ENCODE measurements around the gene HABP2. TPM values are rescaled to one million over a fixed set of nuclear protein-coding genes. Genes with fewer than 3 reads are reported as not detected.

Gene HABP2
- total RNA-seq, 1 experiment from 2014 or later: 0.09 TPM

DNA sequence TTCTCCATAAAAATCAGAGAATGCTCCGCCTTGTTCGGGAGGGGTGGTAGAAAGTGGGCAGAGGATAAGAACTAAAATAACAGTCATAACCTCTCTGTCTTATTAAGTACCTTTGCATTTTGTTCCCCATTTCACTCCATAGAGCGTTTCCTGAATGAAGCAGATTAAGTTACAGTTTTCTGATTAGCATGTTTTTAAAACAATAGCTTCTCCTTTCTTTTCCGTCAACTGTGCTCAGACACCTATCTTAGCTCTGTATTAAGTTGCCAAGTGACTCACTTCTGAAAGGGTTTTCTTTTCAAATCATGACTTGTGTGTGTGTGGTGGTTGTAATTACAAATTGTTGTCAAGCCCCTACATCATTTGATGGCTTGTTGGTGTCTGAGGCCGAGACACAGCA lies 1.4 kb downstream of the HABP2 start (continued):
- no peak for TF ChIP-seq NFATC4 (CRISPR knock-in tag; IDR thresholded peaks at IDR 0.05)

DNA sequence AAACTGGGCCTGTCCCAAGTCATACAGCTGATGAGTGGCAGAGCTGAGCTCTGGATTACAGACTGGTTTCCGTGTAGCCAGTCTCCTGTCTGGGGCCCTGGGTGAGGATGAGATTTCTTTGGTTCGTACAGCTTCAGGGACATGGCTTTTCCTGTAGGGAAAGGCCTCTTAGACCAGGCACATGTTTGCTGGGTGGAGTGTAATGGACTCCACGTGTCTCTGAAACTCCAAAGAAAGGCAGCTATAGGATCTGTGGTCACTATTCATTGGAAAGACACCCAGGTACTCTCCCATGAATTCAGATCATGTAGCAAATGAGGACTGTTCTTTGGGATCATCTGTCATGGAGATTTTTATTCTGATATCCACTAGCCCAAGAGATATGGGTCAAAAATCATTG lies 2.4 kb downstream of the HABP2 start:
- no peak overlapping the region for H3K27ac Mint-ChIP-seq

DNA sequence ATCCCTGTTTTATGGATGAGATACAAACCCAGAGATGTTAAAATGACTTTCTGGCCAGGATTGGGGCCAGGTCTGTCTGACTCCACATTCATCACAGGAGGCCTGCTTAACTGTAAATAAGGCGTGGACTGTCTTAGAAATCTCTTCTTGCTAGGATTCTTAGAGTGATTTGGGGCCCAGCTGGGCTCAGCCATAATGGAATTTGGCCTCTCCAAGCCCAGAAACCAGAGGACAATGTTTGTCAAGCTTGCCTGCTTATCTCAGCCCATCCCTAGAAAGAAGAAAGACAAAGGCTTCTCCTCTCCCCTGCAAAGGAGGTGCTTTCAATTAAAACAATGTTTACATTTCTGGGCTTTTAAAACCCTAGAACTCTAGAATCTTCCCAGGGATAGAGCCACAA lies 2.9 kb downstream of the HABP2 start:
- peaks cover 99% of the 10 kb centered on the region for H3K27me3 Mint-ChIP-seq (ENCODE audit: low read depth)
- ATAC-seq (no peak), DNase-seq (ENCODE audit: low spot score) (no peak)
- H3K4me3 Mint-ChIP-seq: no peak overlapping the region
- TF ChIP-seq ZNF232 (CRISPR knock-in tag; IDR thresholded peaks at IDR 0.05) (no peak), GTF2I (CRISPR knock-in tag; conservative IDR thresholded peaks at IDR 0.05) (no peak), IRF2 (CRISPR knock-in tag; IDR thresholded peaks at IDR 0.05; ENCODE audit: borderline replicate concordance, low read depth) (no peak), ETV6 (CRISPR knock-in tag; IDR thresholded peaks at IDR 0.05) (no peak), FOXK1 (CRISPR knock-in tag; IDR thresholded peaks at IDR 0.05) (no peak)
- TF ChIP-seq, protein P1, sequence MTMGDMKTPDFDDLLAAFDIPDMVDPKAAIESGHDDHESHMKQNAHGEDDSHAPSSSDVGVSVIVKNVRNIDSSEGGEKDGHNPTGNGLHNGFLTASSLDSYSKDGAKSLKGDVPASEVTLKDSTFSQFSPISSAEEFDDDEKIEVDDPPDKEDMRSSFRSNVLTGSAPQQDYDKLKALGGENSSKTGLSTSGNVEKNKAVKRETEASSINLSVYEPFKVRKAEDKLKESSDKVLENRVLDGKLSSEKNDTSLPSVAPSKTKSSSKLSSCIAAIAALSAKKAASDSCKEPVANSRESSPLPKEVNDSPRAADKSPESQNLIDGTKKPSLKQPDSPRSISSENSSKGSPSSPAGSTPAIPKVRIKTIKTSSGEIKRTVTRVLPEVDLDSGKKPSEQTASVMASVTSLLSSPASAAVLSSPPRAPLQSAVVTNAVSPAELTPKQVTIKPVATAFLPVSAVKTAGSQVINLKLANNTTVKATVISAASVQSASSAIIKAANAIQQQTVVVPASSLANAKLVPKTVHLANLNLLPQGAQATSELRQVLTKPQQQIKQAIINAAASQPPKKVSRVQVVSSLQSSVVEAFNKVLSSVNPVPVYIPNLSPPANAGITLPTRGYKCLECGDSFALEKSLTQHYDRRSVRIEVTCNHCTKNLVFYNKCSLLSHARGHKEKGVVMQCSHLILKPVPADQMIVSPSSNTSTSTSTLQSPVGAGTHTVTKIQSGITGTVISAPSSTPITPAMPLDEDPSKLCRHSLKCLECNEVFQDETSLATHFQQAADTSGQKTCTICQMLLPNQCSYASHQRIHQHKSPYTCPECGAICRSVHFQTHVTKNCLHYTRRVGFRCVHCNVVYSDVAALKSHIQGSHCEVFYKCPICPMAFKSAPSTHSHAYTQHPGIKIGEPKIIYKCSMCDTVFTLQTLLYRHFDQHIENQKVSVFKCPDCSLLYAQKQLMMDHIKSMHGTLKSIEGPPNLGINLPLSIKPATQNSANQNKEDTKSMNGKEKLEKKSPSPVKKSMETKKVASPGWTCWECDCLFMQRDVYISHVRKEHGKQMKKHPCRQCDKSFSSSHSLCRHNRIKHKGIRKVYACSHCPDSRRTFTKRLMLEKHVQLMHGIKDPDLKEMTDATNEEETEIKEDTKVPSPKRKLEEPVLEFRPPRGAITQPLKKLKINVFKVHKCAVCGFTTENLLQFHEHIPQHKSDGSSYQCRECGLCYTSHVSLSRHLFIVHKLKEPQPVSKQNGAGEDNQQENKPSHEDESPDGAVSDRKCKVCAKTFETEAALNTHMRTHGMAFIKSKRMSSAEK (CRISPR knock-in tag; IDR thresholded peaks at IDR 0.05; ENCODE audit: borderline replicate concordance): no peak
- ChIA-PET CTCF (interaction anchor here (0.6 to 0.8 kb wide), 2 partner anchors 8 to 868 kb away, joined by 3 read pairs; no protein-coding TSS in a partner anchor), POLR2A (no interaction called here)
- H3K9me3 Mint-ChIP-seq: no peaks in the 10 kb centered on the region
- H3K36me3 Mint-ChIP-seq: no peaks in the 10 kb centered on the region
- peaks cover 25% of the 10 kb centered on the region for H3K4me1 Mint-ChIP-seq
- no peak overlapping the region for H3K27ac Mint-ChIP-seq

More for the DNA sequence above, 2.4 kb downstream of the HABP2 start:
- DNase-seq (ENCODE audit: low spot score) (no peak), ATAC-seq (no peak)
- Mint-ChIP-seq H3K27me3 (ENCODE audit: low read depth) (peaks cover 99% of the 10 kb centered on the region), H3K4me1 (peaks cover 27% of the 10 kb centered on the region), H3K36me3 (no peaks in the 10 kb centered on the region), H3K4me3 (no peak overlapping the region), H3K9me3 (no peaks in the 10 kb centered on the region)
- ChIA-PET CTCF (interaction anchor here (0.6 to 0.8 kb wide), 2 partner anchors 8 to 867 kb away, joined by 3 read pairs; no protein-coding TSS in a partner anchor), POLR2A (no interaction called here)
- TF ChIP-seq ZNF423 (CRISPR knock-in tag; IDR thresholded peaks at IDR 0.05) (no peak), GABPB1 (CRISPR knock-in tag; IDR thresholded peaks at IDR 0.05) (no peak), FOXP1 (CRISPR knock-in tag; IDR thresholded peaks at IDR 0.05; ENCODE audit: borderline replicate concordance) (no peak), MYBL2 (CRISPR knock-in tag; IDR thresholded peaks at IDR 0.05) (no peak), NFYB (CRISPR knock-in tag; conservative IDR thresholded peaks at IDR 0.05; ENCODE audit: low read depth) (no peak), EMX1 (CRISPR knock-in tag; IDR thresholded peaks at IDR 0.05) (no peak), RELA (CRISPR knock-in tag; IDR thresholded peaks at IDR 0.05; ENCODE audit: borderline replicate concordance) (no peak)
- TF ChIP-seq, protein P2, sequence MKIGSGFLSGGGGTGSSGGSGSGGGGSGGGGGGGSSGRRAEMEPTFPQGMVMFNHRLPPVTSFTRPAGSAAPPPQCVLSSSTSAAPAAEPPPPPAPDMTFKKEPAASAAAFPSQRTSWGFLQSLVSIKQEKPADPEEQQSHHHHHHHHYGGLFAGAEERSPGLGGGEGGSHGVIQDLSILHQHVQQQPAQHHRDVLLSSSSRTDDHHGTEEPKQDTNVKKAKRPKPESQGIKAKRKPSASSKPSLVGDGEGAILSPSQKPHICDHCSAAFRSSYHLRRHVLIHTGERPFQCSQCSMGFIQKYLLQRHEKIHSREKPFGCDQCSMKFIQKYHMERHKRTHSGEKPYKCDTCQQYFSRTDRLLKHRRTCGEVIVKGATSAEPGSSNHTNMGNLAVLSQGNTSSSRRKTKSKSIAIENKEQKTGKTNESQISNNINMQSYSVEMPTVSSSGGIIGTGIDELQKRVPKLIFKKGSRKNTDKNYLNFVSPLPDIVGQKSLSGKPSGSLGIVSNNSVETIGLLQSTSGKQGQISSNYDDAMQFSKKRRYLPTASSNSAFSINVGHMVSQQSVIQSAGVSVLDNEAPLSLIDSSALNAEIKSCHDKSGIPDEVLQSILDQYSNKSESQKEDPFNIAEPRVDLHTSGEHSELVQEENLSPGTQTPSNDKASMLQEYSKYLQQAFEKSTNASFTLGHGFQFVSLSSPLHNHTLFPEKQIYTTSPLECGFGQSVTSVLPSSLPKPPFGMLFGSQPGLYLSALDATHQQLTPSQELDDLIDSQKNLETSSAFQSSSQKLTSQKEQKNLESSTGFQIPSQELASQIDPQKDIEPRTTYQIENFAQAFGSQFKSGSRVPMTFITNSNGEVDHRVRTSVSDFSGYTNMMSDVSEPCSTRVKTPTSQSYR (CRISPR knock-in tag; IDR thresholded peaks at IDR 0.05): no peak
- TF ChIP-seq, protein P3, sequence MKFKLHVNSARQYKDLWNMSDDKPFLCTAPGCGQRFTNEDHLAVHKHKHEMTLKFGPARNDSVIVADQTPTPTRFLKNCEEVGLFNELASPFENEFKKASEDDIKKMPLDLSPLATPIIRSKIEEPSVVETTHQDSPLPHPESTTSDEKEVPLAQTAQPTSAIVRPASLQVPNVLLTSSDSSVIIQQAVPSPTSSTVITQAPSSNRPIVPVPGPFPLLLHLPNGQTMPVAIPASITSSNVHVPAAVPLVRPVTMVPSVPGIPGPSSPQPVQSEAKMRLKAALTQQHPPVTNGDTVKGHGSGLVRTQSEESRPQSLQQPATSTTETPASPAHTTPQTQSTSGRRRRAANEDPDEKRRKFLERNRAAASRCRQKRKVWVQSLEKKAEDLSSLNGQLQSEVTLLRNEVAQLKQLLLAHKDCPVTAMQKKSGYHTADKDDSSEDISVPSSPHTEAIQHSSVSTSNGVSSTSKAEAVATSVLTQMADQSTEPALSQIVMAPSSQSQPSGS (CRISPR knock-in tag; IDR thresholded peaks at IDR 0.05; ENCODE audit: borderline replicate concordance, low read depth): no peak
- TF ChIP-seq, protein P4, sequence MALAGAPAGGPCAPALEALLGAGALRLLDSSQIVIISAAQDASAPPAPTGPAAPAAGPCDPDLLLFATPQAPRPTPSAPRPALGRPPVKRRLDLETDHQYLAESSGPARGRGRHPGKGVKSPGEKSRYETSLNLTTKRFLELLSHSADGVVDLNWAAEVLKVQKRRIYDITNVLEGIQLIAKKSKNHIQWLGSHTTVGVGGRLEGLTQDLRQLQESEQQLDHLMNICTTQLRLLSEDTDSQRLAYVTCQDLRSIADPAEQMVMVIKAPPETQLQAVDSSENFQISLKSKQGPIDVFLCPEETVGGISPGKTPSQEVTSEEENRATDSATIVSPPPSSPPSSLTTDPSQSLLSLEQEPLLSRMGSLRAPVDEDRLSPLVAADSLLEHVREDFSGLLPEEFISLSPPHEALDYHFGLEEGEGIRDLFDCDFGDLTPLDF (CRISPR knock-in tag; IDR thresholded peaks at IDR 0.05): no peak

Measured in WTC11 (cell line).